ENCODE results near the gene CTNNB1.

DNA sequence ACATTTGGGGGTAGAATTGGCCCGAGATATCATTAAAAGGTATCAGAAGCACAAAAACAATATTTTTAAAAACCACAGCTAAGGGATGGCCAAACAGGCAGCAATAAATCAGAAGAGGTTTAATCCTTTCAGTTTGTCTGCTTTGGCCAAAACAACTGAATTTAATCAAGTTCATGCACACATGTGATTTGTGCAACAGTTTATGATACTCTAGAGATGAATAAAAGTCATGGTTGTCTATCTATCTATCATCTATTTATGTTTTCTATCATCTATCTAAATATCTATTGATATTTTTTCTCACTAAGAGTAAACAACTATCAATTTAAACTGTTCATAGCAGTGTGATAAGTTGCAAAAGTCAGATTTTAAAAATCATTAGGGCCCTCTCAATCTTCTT lies 13.0 kb upstream of the CTNNB1 start:
- TF ChIP-seq, protein P1, sequence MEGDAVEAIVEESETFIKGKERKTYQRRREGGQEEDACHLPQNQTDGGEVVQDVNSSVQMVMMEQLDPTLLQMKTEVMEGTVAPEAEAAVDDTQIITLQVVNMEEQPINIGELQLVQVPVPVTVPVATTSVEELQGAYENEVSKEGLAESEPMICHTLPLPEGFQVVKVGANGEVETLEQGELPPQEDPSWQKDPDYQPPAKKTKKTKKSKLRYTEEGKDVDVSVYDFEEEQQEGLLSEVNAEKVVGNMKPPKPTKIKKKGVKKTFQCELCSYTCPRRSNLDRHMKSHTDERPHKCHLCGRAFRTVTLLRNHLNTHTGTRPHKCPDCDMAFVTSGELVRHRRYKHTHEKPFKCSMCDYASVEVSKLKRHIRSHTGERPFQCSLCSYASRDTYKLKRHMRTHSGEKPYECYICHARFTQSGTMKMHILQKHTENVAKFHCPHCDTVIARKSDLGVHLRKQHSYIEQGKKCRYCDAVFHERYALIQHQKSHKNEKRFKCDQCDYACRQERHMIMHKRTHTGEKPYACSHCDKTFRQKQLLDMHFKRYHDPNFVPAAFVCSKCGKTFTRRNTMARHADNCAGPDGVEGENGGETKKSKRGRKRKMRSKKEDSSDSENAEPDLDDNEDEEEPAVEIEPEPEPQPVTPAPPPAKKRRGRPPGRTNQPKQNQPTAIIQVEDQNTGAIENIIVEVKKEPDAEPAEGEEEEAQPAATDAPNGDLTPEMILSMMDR (IDR thresholded peaks at IDR 0.05) = no peak
- TF ChIP-seq ZFP36 (IDR thresholded peaks at IDR 0.05; ENCODE audit: borderline replicate concordance, partially characterized antibody) = no peak
- TF ChIP-seq, protein P2, sequence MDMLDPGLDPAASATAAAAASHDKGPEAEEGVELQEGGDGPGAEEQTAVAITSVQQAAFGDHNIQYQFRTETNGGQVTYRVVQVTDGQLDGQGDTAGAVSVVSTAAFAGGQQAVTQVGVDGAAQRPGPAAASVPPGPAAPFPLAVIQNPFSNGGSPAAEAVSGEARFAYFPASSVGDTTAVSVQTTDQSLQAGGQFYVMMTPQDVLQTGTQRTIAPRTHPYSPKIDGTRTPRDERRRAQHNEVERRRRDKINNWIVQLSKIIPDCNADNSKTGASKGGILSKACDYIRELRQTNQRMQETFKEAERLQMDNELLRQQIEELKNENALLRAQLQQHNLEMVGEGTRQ (IDR thresholded peaks at IDR 0.05) = no peak
- no peak for TF ChIP-seq JUN (IDR thresholded peaks at IDR 0.05)
- TF ChIP-seq EP300 (IDR thresholded peaks at IDR 0.05) = no peak
- TF ChIP-seq HOXA7 (CRISPR knock-in tag; IDR thresholded peaks at IDR 0.05) = no peak
- TF ChIP-seq FOXS1 (CRISPR knock-in tag; IDR thresholded peaks at IDR 0.05) = no peak
- no peak for TF ChIP-seq CHD2 (IDR thresholded peaks at IDR 0.05; ENCODE audit: low read length, partially characterized antibody)
- no peak for TF ChIP-seq MYC (IDR thresholded peaks at IDR 0.05; ENCODE audit: borderline replicate concordance, low read length)
- no peak for TF ChIP-seq POLR2A (IDR thresholded peaks at IDR 0.05; ENCODE audit: low read length)
- TF ChIP-seq, protein P3, sequence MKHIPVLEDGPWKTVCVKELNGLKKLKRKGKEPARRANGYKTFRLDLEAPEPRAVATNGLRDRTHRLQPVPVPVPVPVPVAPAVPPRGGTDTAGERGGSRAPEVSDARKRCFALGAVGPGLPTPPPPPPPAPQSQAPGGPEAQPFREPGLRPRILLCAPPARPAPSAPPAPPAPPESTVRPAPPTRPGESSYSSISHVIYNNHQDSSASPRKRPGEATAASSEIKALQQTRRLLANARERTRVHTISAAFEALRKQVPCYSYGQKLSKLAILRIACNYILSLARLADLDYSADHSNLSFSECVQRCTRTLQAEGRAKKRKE (CRISPR knock-in tag; IDR thresholded peaks at IDR 0.05; ENCODE audit: low read depth) = no peak

Measured in A549 (cell line).